Ovary (tissue), 3 donors: ENCODE results near the gene NEUROG2.

ENCODE experiments used
- CTCF ChIP-seq, 3 donors: fragments of 450-650 bp in 2 of 3; fragments of 200-600 bp in 1 of 3; IDR thresholded peaks; one replicate each; pipeline versions ENCODE4 v1.5.1 to v1.8.0; 2016 to 2022; ENCODE audit warnings: antibody characterized with exemption in 3 of 3, mild to moderate bottlenecking in 1 of 3
- POLR2A ChIP-seq: fragments of 450-650 bp; IDR thresholded peaks from one replicate; pipeline ENCODE4 v1.6.1; 2017; ENCODE audit warnings: antibody characterized with exemption, mild to moderate bottlenecking, moderate library complexity
- donor health status: DM: no; HTN: no; CAD: no.

- TF ChIP-seq CTCF (IDR thresholded peaks at IDR 0.05): no peak
- TF ChIP-seq POLR2A: no peak
Measured at GRCh38 chr4:112545346-112545745, 29.4 kb upstream of the NEUROG2 start.
